HG02852 (cell line): Measurements from ENCODE around the gene CFI.
"Not testable (repeated sequence)": the region's sequence is repeated elsewhere in the genome, so short reads cannot be mapped to it uniquely, and the experiment has no call there.

Source experiments
- ATAC-seq: cut with Tn5 transposase; IDR thresholded peaks from one replicate; pipeline ENCODE4 v1.9.1; 2021; ENCODE audit warnings: mild to moderate bottlenecking, moderate library complexity; ENCODE audit not compliant: unreplicated experiment

The CFI gene

DNA sequence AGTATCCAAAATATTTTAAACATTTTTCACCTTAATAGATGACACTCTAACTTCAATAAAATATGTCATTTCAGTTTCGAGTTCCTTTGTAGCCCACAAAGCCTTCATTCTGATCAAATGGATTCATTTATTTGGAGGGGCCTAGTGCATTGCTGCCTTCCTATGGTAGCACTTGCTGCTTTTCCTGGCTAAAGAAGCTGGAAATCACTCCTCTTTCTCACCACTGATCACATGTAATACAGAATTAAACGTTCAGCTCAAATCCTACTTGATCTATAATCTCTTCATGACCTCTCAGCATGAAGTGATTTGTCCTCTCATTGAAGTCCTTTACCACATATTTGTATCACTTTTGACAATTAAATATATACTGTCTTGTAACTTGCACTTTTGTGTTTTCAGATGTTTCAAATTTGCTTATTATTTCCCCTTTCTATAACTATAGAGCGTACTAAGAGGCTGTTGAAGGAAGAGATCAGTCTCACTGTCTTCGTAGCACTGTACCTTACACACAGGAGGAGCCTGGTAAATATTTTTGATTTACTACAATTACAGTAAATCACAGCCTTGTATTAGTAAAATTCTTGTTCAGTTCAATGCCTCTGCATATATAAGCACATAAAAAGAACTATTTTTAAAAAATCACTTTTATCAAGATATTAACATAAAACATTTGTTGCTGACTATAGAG, 555 bp downstream of the CFI start:
- no peak for ATAC-seq

DNA sequence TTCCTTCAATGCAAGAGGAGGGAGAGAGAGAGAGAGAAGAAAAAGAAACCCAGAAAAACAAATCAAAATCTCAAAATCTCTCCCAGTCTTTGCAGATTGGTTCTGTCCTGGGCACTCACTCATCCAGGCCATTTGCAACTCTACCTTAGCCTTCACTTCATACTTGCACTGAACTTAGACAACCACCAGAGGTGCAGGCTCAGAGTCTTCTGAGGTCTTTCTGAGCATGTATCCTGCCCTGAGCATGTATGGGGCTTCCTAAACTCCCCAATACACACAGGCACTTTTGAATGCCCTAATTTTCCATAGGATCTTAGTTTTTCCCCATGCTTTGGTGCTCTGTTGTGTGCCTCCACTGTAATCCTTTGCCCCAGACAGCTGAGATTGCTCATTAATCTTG, 2.9 kb downstream of the CFI start:
- ATAC-seq: no peak

GRCh38 chr4:109795059-109795458, 6.7 kb downstream of the CFI start:
- no peak for ATAC-seq

GRCh38 chr4:109787807-109788206, 14.0 kb downstream of the CFI start:
- no peak for ATAC-seq

- no peak for ATAC-seq
These were observed 15.0 kb downstream of the CFI start for GRCh38 chr4:109786846-109787245.

DNA sequence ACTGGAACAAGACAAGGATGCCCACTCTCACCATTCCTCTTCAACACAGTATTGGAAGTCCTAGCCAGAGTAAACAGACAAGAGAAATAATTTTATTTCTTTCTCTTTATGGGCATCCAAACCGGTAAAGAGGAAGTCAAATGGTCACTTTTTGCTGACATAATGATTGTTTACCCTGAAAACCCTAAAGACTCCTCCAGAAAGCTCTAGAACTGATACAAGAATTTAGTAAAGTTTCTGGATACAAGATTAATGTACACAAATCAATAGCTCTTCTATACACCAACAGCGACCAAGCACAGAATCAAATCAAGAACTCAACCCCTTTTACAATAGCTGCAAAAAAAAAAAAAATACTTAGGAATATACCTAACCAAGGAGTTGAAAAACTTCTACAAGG, 19.7 kb downstream of the CFI start:
- ATAC-seq: not testable (repeated sequence)

DNA sequence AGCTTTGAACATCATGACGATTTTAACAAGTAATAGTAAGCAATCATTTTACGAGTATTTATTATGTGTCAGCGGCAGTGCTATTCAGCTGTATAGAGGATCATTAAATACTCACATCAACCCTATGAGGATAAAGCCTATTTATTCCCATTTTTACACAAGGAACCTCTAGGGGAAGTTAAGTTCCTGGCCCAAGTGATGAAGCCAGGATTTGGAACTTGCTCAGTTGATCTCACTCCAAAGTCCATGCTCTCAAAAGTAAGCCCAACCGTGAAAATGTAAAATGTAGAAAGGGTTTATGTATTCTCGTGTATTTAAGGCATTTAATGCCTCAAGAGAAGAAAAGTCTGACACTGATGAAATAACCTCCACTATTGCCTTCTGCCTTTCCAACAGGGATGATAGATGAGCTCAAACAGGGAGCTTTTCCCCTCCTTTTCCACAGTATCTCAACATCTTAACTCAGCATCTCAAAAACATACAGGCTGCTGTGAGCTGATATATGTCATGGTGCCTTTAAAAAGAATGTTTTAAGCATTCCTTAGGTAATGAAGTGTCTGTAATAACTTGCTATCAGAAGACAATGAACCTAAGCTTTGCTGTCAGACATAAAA, 36.9 kb downstream of the CFI start:
- no peak for ATAC-seq

GRCh38 chr4:109764376-109764775, 37.4 kb downstream of the CFI start:
- no peak for ATAC-seq

- ATAC-seq: no peak
These were observed 41.1 kb downstream of the CFI start for GRCh38 chr4:109760682-109761081.

DNA sequence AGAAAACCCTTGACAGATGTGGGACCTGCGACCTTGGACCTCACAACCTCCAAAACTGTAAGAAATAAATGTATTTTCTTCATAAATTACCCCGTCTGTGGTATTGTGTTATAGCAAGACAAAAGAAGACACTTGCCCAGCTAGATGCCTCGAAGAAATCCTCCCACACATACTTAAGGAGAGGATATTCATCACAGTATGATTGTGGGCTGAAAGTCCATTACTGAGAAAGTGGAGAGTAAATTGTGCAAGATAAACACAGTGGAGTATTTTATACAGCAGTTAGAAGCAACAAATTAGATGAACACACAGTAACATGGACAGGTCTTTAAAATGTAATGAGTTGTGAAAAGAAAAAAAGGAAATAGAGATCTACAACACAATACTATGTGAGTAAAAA, 46.1 kb downstream of the CFI start:
- ATAC-seq: no peak

DNA sequence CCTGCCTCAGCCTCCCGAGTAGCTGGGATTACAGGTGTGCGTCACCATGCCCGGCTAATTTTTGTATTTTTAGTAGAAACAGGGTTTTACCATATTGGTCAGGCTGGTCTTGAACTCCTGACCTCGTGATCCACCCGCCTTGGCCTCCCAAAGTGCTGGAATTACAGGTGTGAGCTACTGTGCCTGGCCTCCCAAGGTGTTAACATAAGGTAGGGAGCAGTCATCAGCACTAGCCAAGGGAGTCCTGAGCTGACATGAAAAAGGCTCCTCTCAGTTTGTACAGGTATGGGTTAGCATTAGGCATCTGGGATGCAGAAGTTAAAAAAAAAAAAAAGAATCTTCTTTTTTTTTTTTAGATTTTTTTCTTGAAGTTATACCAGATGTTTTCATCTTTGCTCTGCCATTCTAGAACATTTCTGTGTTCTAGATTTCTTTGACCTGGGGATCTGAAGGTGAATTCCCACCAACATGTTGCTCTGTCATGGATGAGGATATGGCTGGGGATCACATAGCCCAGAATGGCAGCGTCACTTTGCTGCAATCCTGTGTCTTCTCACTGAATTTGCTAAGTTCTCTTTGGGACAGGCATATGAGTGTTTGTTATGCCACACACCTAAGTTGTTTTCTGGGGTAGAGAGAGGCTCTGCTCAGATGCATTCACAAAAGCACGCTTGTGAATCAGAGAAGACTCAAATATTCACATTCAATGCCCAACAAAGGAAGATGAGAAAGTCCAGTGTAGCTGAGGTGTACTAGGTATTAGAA, 47.5 kb downstream of the CFI start:
- ATAC-seq: no peak

DNA sequence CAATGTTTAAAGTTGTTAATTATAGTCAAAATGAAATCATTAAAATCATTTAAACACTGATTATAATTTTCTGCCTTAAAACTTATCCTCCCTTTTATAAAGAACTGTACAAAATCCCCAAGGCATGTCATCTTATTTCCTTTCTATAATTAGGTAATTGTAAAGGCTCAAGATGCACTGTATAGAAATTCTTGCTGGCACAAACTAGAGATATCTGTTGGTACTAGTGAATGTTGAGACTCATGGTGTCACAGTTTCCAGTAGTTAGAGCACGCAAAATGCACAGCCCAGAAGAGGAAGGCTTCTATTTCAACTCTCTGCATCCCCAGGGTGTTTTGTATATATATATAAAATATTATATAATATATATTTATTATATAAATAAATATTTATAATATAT, 49.3 kb downstream of the CFI start:
- ATAC-seq: no peak

GRCh38 chr4:109751852-109752251, 49.9 kb downstream of the CFI start:
- ATAC-seq: no peak

- no peak for ATAC-seq
These were observed 51.1 kb downstream of the CFI start for GRCh38 chr4:109750652-109751244.

DNA sequence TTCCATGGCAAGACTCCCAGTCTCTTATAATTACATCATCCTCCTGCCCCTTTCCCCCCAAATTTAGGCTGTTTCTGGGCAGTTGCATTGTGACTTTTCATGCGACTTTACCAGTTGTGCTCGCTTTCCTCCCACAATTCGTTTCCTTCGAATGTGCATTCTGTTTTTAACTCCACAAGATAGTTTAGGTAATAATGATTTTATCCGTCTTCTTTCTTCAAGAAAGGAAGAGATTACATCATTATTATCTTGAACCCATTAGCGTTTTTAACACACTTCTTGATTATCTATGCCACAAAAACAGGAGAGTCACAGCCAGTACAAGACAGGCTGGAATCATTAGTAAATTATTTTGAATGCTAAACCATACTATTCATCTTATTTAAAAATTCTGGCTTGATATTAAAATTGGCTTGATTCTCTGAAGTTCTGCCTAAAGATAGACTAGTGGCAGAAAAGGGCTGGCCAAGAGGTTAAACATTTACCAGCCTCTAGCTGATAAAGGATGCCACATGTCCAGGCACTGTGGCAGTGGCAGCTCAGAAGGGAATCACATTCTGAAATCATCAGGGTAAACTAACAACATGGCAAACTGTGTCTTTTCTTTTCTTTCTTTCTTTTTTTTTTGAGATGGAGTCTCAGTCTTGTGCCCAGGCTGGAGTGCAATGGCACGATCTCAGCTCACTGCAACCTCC, 52.3 kb downstream of the CFI start:
- no peak for ATAC-seq

- ATAC-seq: no peak
These were observed 53.7 kb downstream of the CFI start for GRCh38 chr4:109748114-109748513.

DNA sequence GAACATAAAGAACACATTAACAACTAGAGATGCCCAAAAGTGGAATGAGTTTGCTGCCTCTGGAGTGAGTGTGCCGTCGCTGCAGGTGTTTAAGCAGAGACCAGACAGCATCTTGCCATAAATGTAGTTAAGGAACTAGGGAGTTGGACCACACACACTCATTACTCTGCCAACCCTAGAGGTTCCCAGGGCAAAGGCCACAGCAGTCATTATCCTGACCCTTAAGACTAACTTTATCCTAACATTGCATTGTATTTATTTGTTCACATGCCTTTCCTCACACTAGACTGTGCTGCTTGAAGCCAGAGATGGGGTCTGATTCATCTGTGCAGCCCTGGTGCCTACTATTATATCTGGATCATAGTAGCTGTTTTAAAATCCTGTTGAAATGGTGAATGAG, 55.1 kb downstream of the CFI start:
- no peak for ATAC-seq

GRCh38 chr4:109745830-109746229, 56.0 kb downstream of the CFI start:
- no peak for ATAC-seq

DNA sequence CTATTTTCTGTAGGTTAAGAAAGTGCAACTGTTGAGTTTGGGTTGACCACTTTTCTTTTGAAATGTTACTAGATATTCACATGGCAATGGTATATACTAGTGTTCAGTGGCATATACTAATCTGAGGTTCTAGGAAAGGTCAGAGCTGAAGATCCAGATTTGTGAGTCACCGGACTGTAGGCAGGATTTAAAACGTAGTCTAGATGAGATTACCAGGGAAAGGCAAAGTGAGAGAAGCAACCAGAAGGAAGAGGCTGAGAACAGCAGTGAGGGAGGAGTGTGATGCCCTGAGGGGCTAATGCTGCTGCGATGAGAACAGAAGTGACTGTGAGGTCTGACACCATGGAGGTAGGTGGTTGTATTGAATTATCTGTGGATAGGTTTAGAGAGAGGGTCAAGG, 62.3 kb downstream of the CFI start:
- no peak for ATAC-seq

DNA sequence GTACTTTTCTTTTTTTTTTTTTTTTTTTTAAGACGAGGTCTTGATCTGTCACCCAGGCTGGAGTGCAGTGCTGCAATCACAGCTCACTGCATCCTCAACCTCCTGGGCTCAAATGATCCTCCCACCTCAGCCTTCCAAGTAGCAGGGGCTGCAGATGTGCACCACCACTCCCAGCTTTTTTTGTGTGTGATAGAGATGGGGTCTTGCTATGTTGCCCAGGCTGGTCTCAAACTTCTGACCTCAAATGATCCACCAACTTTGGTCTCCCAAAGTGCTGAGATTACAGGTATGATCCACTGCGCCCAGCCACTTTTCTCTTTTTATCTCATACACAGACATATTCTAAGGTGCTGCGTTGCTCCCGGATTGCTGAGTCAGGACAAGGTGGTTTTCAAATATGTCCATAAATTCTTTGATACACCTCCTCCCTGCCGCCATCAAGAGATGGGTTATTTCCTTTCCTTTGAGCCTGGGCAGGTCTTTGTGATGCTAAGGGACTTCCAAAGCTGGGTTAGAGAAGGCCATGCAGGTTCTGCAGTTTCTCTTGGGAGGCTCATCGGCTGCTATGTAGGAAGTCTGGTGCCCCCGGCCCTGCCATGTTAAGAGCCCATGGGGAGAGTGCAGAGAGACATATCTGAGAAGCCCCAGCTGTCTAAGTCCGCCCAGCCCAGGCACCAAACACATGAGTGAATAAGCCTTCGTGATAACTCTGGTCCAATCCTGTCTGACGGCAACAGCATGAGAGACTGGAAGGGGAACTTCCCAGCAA, 63.5 kb downstream of the CFI start:
- ATAC-seq: no peak
